HEK293 (cell line): Measurements from ENCODE around the gene STC2.

Source experiments
- CTCF ChIP-seq: fragments of 450-650 bp; formaldehyde crosslinking; IDR thresholded peaks from 2 replicates; pipeline ENCODE4 v1.5.1; 2016; ENCODE audit warnings: missing biosample characterization, missing genetic modification characterization
- FEZF1 ChIP-seq: fragments of 450-650 bp; formaldehyde crosslinking; IDR thresholded peaks from 2 replicates; pipeline ENCODE4 v1.5.1; 2016; ENCODE audit warnings: missing biosample characterization, missing genetic modification characterization
- PRDM4 ChIP-seq: fragments of 450-650 bp; formaldehyde crosslinking; IDR thresholded peaks from 2 replicates; pipeline ENCODE4 v1.5.1; 2017; ENCODE audit warnings: missing biosample characterization, missing genetic modification characterization
- SP2 ChIP-seq: fragments of 450-650 bp; formaldehyde crosslinking; IDR thresholded peaks from 2 replicates; pipeline ENCODE4 v1.5.1; 2016; ENCODE audit warnings: missing biosample characterization, missing genetic modification characterization
- ZBTB26 ChIP-seq: fragments of 450-650 bp; formaldehyde crosslinking; optimal IDR thresholded peaks from 2 replicates; pipeline ENCODE3; 2016; ENCODE audit warnings: missing biosample characterization, mild to moderate bottlenecking, missing genetic modification characterization
- ZFP3 ChIP-seq: fragments of 450-650 bp; formaldehyde crosslinking; IDR thresholded peaks from 2 replicates; pipeline ENCODE4 v1.5.1; 2016; ENCODE audit warnings: low read depth, missing biosample characterization, missing genetic modification characterization
- ZNF184 ChIP-seq: fragments of 450-650 bp; IDR thresholded peaks from 2 replicates; pipeline ENCODE4 v1.5.1; 2018; ENCODE audit warnings: missing biosample characterization, mild to moderate bottlenecking, missing genetic modification characterization
- ZNF274 ChIP-seq, 2 experiments: fragments of 200-500 bp in 1 of 2; fragments of 450-650 bp in 1 of 2; sonication (Bioruptor generic) in 1 of 2; formaldehyde crosslinking in 1 of 2; IDR thresholded peaks; 2 replicates each; pipeline versions ENCODE4 v1.5.1 to v1.6.1; 2014 to 2016; ENCODE audit warnings: borderline replicate concordance in 1 of 2, inconsistent platforms in 1 of 2, low read length in 1 of 2, missing biosample characterization in 1 of 2, missing genetic modification characterization in 1 of 2
- ZNF645 ChIP-seq: fragments of 450-650 bp; formaldehyde crosslinking; IDR thresholded peaks from 2 replicates; pipeline ENCODE4; 2016; ENCODE audit warnings: missing biosample characterization, missing genetic modification characterization
- ZSCAN4 ChIP-seq: fragments of 450-650 bp; formaldehyde crosslinking; IDR thresholded peaks from 2 replicates; pipeline ENCODE4 v1.5.1; 2017; ENCODE audit warnings: missing biosample characterization, missing genetic modification characterization

GRCh38 chr5:173309731-173310130 is 18.5 kb downstream of the STC2 start:
- no peak for TF ChIP-seq ZFP3 (tag by site-specific recombination)
- TF ChIP-seq CTCF (tag by site-specific recombination): no peak
- no peak for TF ChIP-seq ZNF184 (tag by site-specific recombination)
- TF ChIP-seq ZBTB26: no peak
- TF ChIP-seq ZSCAN4 (tag by site-specific recombination): no peak
- no peak for TF ChIP-seq SP2
- no peak for TF ChIP-seq ZNF645 (tag by site-specific recombination)
- TF ChIP-seq FEZF1 (tag by site-specific recombination): no peak
- TF ChIP-seq ZNF274 (IDR thresholded peaks at IDR 0.05; ENCODE audit: low read length): no peak
- TF ChIP-seq ZNF274 (tag by site-specific recombination; IDR thresholded peaks at IDR 0.05; ENCODE audit: borderline replicate concordance): no peak
- no peak for TF ChIP-seq PRDM4 (tag by site-specific recombination)
